ENCODE measurements around the gene MYT1. TPM values are rescaled to one million over a fixed set of nuclear protein-coding genes. Genes with fewer than 3 reads are reported as not detected.

MYT1 gene
- total RNA-seq, 1 donor from 2014 or later, result not detected

GRCh38 chr20:64200740-64201139 lies 36.5 kb downstream of the MYT1 start:
- no peaks in the 10 kb centered on the region for H3K27me3 ChIP-seq
- H3K4me1 ChIP-seq, result no peaks in the 10 kb centered on the region
- no peaks in the 10 kb centered on the region for H3K36me3 ChIP-seq
- H3K4me3 ChIP-seq, result no peak overlapping the region
- no peak overlapping the region for H3K27ac ChIP-seq
- no peak for TF ChIP-seq CTCF (IDR thresholded peaks at IDR 0.05)
- no peak for DNase-seq (ENCODE audit: low spot score in 2 of 2)
- no peaks in the 10 kb centered on the region for H3K9me3 ChIP-seq
- intact Hi-C loops (cut with DNase I), result no loop called here

GRCh38 chr20:64201653-64202052 lies 37.4 kb downstream of the MYT1 start:
- Histone ChIP-seq H3K27ac (no peak overlapping the region), H3K4me3 (no peak overlapping the region), H3K36me3 (no peaks in the 10 kb centered on the region), H3K4me1 (no peaks in the 10 kb centered on the region), H3K27me3 (no peaks in the 10 kb centered on the region), H3K9me3 (no peaks in the 10 kb centered on the region)
- TF ChIP-seq CTCF (IDR thresholded peaks at IDR 0.05), result no peak
- no peak for DNase-seq (ENCODE audit: low spot score in 2 of 2)
- intact Hi-C loops (cut with DNase I), result no loop called here

- no peak for TF ChIP-seq CTCF (IDR thresholded peaks at IDR 0.05)
- Histone ChIP-seq H3K4me1 (no peaks in the 10 kb centered on the region), H3K27ac (no peak overlapping the region), H3K36me3 (no peaks in the 10 kb centered on the region), H3K27me3 (no peaks in the 10 kb centered on the region), H3K9me3 (no peaks in the 10 kb centered on the region), H3K4me3 (no peak overlapping the region)
- intact Hi-C loops (cut with DNase I), result no loop called here
- DNase-seq (ENCODE audit: low spot score in 2 of 2), result no peak
Measured at GRCh38 chr20:64203037-64203777, 39.0 kb downstream of the MYT1 start.

- intact Hi-C loops (cut with DNase I), result no loop called here
- DNase-seq (ENCODE audit: low spot score in 2 of 2), result no peak
- Histone ChIP-seq H3K4me3 (no peak overlapping the region), H3K36me3 (no peaks in the 10 kb centered on the region), H3K9me3 (no peaks in the 10 kb centered on the region), H3K27ac (no peak overlapping the region), H3K27me3 (no peaks in the 10 kb centered on the region), H3K4me1 (no peaks in the 10 kb centered on the region)
- no peak for TF ChIP-seq CTCF (IDR thresholded peaks at IDR 0.05)
Measured at GRCh38 chr20:64205611-64206026, 41.4 kb downstream of the MYT1 start.

- Histone ChIP-seq H3K4me1 (no peaks in the 10 kb centered on the region), H3K36me3 (no peaks in the 10 kb centered on the region), H3K9me3 (no peaks in the 10 kb centered on the region), H3K4me3 (no peak overlapping the region), H3K27ac (no peak overlapping the region), H3K27me3 (no peaks in the 10 kb centered on the region)
- no peak for DNase-seq (ENCODE audit: low spot score in 2 of 2)
- TF ChIP-seq CTCF (IDR thresholded peaks at IDR 0.05), result no peak
- intact Hi-C loops (cut with DNase I), result no loop called here
Measured at GRCh38 chr20:64206614-64207013, 42.4 kb downstream of the MYT1 start.

All from ascending aorta (tissue), 2 donors.